HEK293 (cell line): ENCODE results near the gene MEI1.

ENCODE experiments used
- CTCF ChIA-PET: fragments of 350-600 bp; formaldehyde crosslinking; extraction: SDS; loops from one replicate; lab custom pipeline; 2021; ENCODE audit warnings: antibody characterized with exemption; lab: Yijun Ruan, JAX
- POLR2A ChIA-PET: fragments of 300-600 bp; formaldehyde crosslinking; extraction: SDS; loops from one replicate; lab custom pipeline; 2020; ENCODE audit warnings: antibody characterized with exemption, inconsistent platforms; lab: Yijun Ruan, JAX
- H3K27ac ChIP-seq: fragments of 200-500 bp; sonication (Bioruptor generic); 2 replicates; pipeline ENCODE4 v1.5.1; 2014; ENCODE audit warnings: low read depth, low read length, control low read depth, inconsistent platforms; ENCODE audit errors: extremely low read depth
- H3K36me3 ChIP-seq, 2 experiments: fragments of 200-500 bp in 1 of 2; sonication (Bioruptor generic) in 1 of 2; 1 replicate in 1 of 2; 2 replicates in 1 of 2; pipeline ENCODE4 v1.5.1; 2014 to 2017; ENCODE audit warnings: inconsistent platforms in 2 of 2, low read length in 2 of 2; ENCODE audit not compliant: control insufficient read depth in 2 of 2, insufficient read depth in 1 of 2
- H3K4me1 ChIP-seq: fragments of 200-500 bp; sonication (Bioruptor generic); 2 replicates; pipeline ENCODE4 v1.5.1; 2014; ENCODE audit warnings: mild to moderate bottlenecking, low read length, inconsistent platforms; ENCODE audit not compliant: control insufficient read depth, insufficient read depth
- H3K4me3 ChIP-seq: 2 replicates; pipeline ENCODE4 v1.5.1; 2011; ENCODE audit warnings: low read depth, mild to moderate bottlenecking, control low read depth, low read length, moderate library complexity
- H3K9me3 ChIP-seq: fragments of 200-500 bp; sonication (Bioruptor generic); 2 replicates; pipeline ENCODE4 v1.5.1; 2014; ENCODE audit warnings: low read depth, low read length, inconsistent platforms; ENCODE audit not compliant: control insufficient read depth, insufficient read depth
- FEZF1 ChIP-seq: fragments of 450-650 bp; formaldehyde crosslinking; IDR thresholded peaks from 2 replicates; pipeline ENCODE4 v1.5.1; 2016; ENCODE audit warnings: missing biosample characterization, missing genetic modification characterization
- GLI2 ChIP-seq: fragments of 450-650 bp; formaldehyde crosslinking; IDR thresholded peaks from 2 replicates; pipeline ENCODE4; 2017; ENCODE audit warnings: missing biosample characterization, missing genetic modification characterization, low read depth, borderline replicate concordance
- IKZF3 ChIP-seq: fragments of 450-650 bp; IDR thresholded peaks from 2 replicates; pipeline ENCODE4 v1.5.0; 2018; ENCODE audit warnings: missing biosample characterization, mild to moderate bottlenecking, missing genetic modification characterization, moderate library complexity
- KLF16 ChIP-seq: fragments of 450-650 bp; formaldehyde crosslinking; IDR thresholded peaks from 2 replicates; pipeline ENCODE4 v1.5.1; 2017; ENCODE audit warnings: missing biosample characterization, missing genetic modification characterization
- MEIS1 ChIP-seq: sonication (generic); formaldehyde crosslinking; IDR thresholded peaks from 2 replicates; pipeline ENCODE4 v1.8.1; 2022; ENCODE audit warnings: missing genetic modification reagents, mild to moderate bottlenecking, borderline replicate concordance
- MZF1 ChIP-seq: fragments of 450-650 bp; formaldehyde crosslinking; IDR thresholded peaks from 2 replicates; pipeline ENCODE4 v1.5.1; 2017; ENCODE audit warnings: missing biosample characterization, missing genetic modification characterization, borderline replicate concordance
- REPIN1 ChIP-seq: fragments of 450-650 bp; formaldehyde crosslinking; IDR thresholded peaks from 2 replicates; pipeline ENCODE4 v1.5.1; 2017; ENCODE audit warnings: missing biosample characterization, missing genetic modification characterization, low read depth
- ZBTB26 ChIP-seq: fragments of 450-650 bp; formaldehyde crosslinking; optimal IDR thresholded peaks from 2 replicates; pipeline ENCODE3; 2016; ENCODE audit warnings: missing biosample characterization, mild to moderate bottlenecking, missing genetic modification characterization
- ZBTB8A ChIP-seq: fragments of 450-650 bp; formaldehyde crosslinking; IDR thresholded peaks from 2 replicates; pipeline ENCODE4 v1.5.1; 2016; ENCODE audit warnings: missing biosample characterization, missing genetic modification characterization
- ZNF10 ChIP-seq: fragments of 450-650 bp; formaldehyde crosslinking; IDR thresholded peaks from 2 replicates; pipeline ENCODE4 v1.5.1; 2017; ENCODE audit warnings: missing biosample characterization, missing genetic modification characterization
- ZNF132 ChIP-seq: fragments of 450-650 bp; formaldehyde crosslinking; IDR thresholded peaks from 2 replicates; pipeline ENCODE4 v1.5.1; 2017; ENCODE audit warnings: missing biosample characterization, missing genetic modification characterization, borderline replicate concordance
- ZNF174 ChIP-seq: fragments of 450-650 bp; formaldehyde crosslinking; IDR thresholded peaks from 2 replicates; pipeline ENCODE4 v1.5.0; 2017; ENCODE audit warnings: missing biosample characterization, mild to moderate bottlenecking, missing genetic modification characterization
- ZNF18 ChIP-seq: fragments of 450-650 bp; formaldehyde crosslinking; IDR thresholded peaks from 2 replicates; pipeline ENCODE4 v1.5.1; 2016; ENCODE audit warnings: missing biosample characterization, missing genetic modification characterization
- ZNF184 ChIP-seq: fragments of 450-650 bp; IDR thresholded peaks from 2 replicates; pipeline ENCODE4 v1.5.1; 2018; ENCODE audit warnings: missing biosample characterization, mild to moderate bottlenecking, missing genetic modification characterization
- ZNF211 ChIP-seq: fragments of 450-650 bp; formaldehyde crosslinking; IDR thresholded peaks from 2 replicates; pipeline ENCODE4 v1.5.1; 2016; ENCODE audit warnings: low read depth, missing biosample characterization, missing genetic modification characterization
- ZNF26 ChIP-seq: fragments of 450-650 bp; formaldehyde crosslinking; IDR thresholded peaks from 2 replicates; pipeline ENCODE4 v1.5.1; 2016; ENCODE audit warnings: missing biosample characterization, missing genetic modification characterization
- ZNF266 ChIP-seq: fragments of 450-650 bp; formaldehyde crosslinking; IDR thresholded peaks from 2 replicates; pipeline ENCODE4 v1.5.1; 2016; ENCODE audit warnings: missing biosample characterization, missing genetic modification characterization, low read depth
- ZNF37A ChIP-seq: fragments of 450-650 bp; IDR thresholded peaks from 2 replicates; pipeline ENCODE4 v1.5.1; 2018; ENCODE audit warnings: missing biosample characterization, missing genetic modification characterization
- ZNF514 ChIP-seq: fragments of 450-650 bp; formaldehyde crosslinking; IDR thresholded peaks from 2 replicates; pipeline ENCODE4 v1.5.1; 2016; ENCODE audit warnings: missing biosample characterization, missing genetic modification characterization
- ZNF518A ChIP-seq: fragments of 450-650 bp; formaldehyde crosslinking; conservative IDR thresholded peaks from 2 replicates; pipeline ENCODE4 v1.5.1; 2016; ENCODE audit warnings: low read depth, missing biosample characterization, missing genetic modification characterization
- ZNF560 ChIP-seq: fragments of 450-650 bp; formaldehyde crosslinking; IDR thresholded peaks from 2 replicates; pipeline ENCODE4 v1.5.1; 2017; ENCODE audit warnings: missing biosample characterization, missing genetic modification characterization, borderline replicate concordance
- ZNF571 ChIP-seq: fragments of 450-650 bp; formaldehyde crosslinking; IDR thresholded peaks from 2 replicates; pipeline ENCODE4 v1.5.0; 2017; ENCODE audit warnings: missing biosample characterization, missing genetic modification characterization
- ZNF585B ChIP-seq: fragments of 450-650 bp; formaldehyde crosslinking; IDR thresholded peaks from 2 replicates; pipeline ENCODE4 v1.5.1; 2016; ENCODE audit warnings: missing biosample characterization, missing genetic modification characterization
- ZNF600 ChIP-seq: fragments of 450-650 bp; formaldehyde crosslinking; IDR thresholded peaks from 2 replicates; pipeline ENCODE4 v1.5.1; 2016; ENCODE audit warnings: missing biosample characterization, missing genetic modification characterization
- ZNF626 ChIP-seq: fragments of 450-650 bp; sonication (Bioruptor Pico); formaldehyde crosslinking; IDR thresholded peaks from 2 replicates; pipeline ENCODE4 v1.5.1; 2018; ENCODE audit warnings: missing biosample characterization, missing genetic modification characterization, inconsistent platforms
- ZNF645 ChIP-seq: fragments of 450-650 bp; formaldehyde crosslinking; IDR thresholded peaks from 2 replicates; pipeline ENCODE4; 2016; ENCODE audit warnings: missing biosample characterization, missing genetic modification characterization
- ZNF701 ChIP-seq: fragments of 450-650 bp; formaldehyde crosslinking; IDR thresholded peaks from 2 replicates; pipeline ENCODE4 v1.5.1; 2016; ENCODE audit warnings: missing biosample characterization, missing genetic modification characterization
- ZNF768 ChIP-seq: fragments of 450-650 bp; formaldehyde crosslinking; IDR thresholded peaks from 2 replicates; pipeline ENCODE4 v1.5.1; 2018; ENCODE audit warnings: missing biosample characterization, mild to moderate bottlenecking, missing genetic modification characterization
- ZNF791 ChIP-seq: fragments of 450-650 bp; formaldehyde crosslinking; IDR thresholded peaks from 2 replicates; pipeline ENCODE4 v1.5.1; 2016; ENCODE audit warnings: missing biosample characterization, missing genetic modification characterization
- ZNF843 ChIP-seq: fragments of 450-650 bp; formaldehyde crosslinking; IDR thresholded peaks from 2 replicates; pipeline ENCODE4 v1.5.1; 2016; ENCODE audit warnings: missing biosample characterization, missing genetic modification characterization
- ZSCAN30 ChIP-seq: fragments of 450-650 bp; IDR thresholded peaks from 2 replicates; pipeline ENCODE4 v1.5.1; 2018; ENCODE audit warnings: missing biosample characterization, mild to moderate bottlenecking, missing genetic modification characterization, moderate library complexity

Gene MEI1

GRCh38 chr22:41787331-41787730 lies 88.0 kb downstream of the MEI1 start:
- POLR2A ChIA-PET = interaction anchor here (1.0 to 1.2 kb wide), 2 partner anchors 11 to 13 kb away, joined by 3 to 6 read pairs; partner anchors contain the start of gene CCDC134
- CTCF ChIA-PET = interaction anchor here (0.6 to 2.0 kb wide), 7 partner anchors 10 to 143 kb away, joined by 3 to 8 read pairs (median 3); partner anchors contain the start of gene CCDC134

GRCh38 chr22:41793871-41794270 lies 94.6 kb downstream of the MEI1 start:
- no peak overlapping the region for H3K4me3 ChIP-seq
- CTCF ChIA-PET = interaction anchor here (1.8 kb wide), 1 partner anchor 97 kb away, joined by 4 read pairs; no protein-coding TSS in a partner anchor
- H3K9me3 ChIP-seq = no peaks in the 10 kb centered on the region
- H3K4me1 ChIP-seq = no peaks in the 10 kb centered on the region
- no peak overlapping the region for H3K27ac ChIP-seq
- POLR2A ChIA-PET = no interaction called here
- peaks cover 0 to 3% of the 10 kb centered on the region in 2 experiments; a peak in 1 of 3 replicates for H3K36me3 ChIP-seq
- TF ChIP-seq ZNF518A = no peak
- no peak for TF ChIP-seq ZNF571 (tag by site-specific recombination)
- TF ChIP-seq ZNF37A (tag by site-specific recombination) = no peak
- no peak for TF ChIP-seq ZNF211 (tag by site-specific recombination)
- TF ChIP-seq MZF1 (tag by site-specific recombination) = no peak
- TF ChIP-seq ZNF266 (tag by site-specific recombination) = no peak
- no peak for TF ChIP-seq ZNF514 (tag by site-specific recombination)
- TF ChIP-seq ZNF768 (tag by site-specific recombination) = no peak
- TF ChIP-seq ZNF132 = no peak
- no peak for TF ChIP-seq REPIN1
- TF ChIP-seq IKZF3 = no peak
- no peak for TF ChIP-seq ZNF18 (tag by site-specific recombination)

More at GRCh38 chr22:41787331-41787730, 88.0 kb downstream of the MEI1 start:
- Histone ChIP-seq H3K36me3 (no peaks in the 10 kb centered on the region), H3K27ac (no peak overlapping the region), H3K4me3 (no peak overlapping the region), H3K4me1 (no peaks in the 10 kb centered on the region), H3K9me3 (no peaks in the 10 kb centered on the region)
- TF ChIP-seq ZSCAN30 (tag by site-specific recombination) = no peak
- no peak for TF ChIP-seq ZBTB8A
- no peak for TF ChIP-seq ZNF10 (tag by site-specific recombination)
- TF ChIP-seq ZNF184 (tag by site-specific recombination) = no peak
- no peak for TF ChIP-seq ZNF791 (tag by site-specific recombination)
- TF ChIP-seq ZNF645 (tag by site-specific recombination) = no peak
- TF ChIP-seq ZNF174 (tag by site-specific recombination) = no peak
- TF ChIP-seq ZNF843 (tag by site-specific recombination) = no peak
- TF ChIP-seq KLF16 (tag by site-specific recombination) = no peak
- no peak for TF ChIP-seq FEZF1 (tag by site-specific recombination)
- TF ChIP-seq MEIS1 (CRISPR knock-in tag) = no peak
- TF ChIP-seq ZNF600 (tag by site-specific recombination) = no peak
- TF ChIP-seq ZBTB26 (tag by site-specific recombination) = no peak
- no peak for TF ChIP-seq ZNF626 (tag by site-specific recombination)
- no peak for TF ChIP-seq GLI2 (tag by site-specific recombination)
- TF ChIP-seq ZNF26 (tag by site-specific recombination) = no peak
- no peak for TF ChIP-seq ZNF585B
- TF ChIP-seq ZNF701 = no peak
- no peak for TF ChIP-seq ZNF560 (tag by site-specific recombination)
